Loucy (cell line): ENCODE measurements around the gene CFHR3.

Experiments
- EZH2phosphoT487 ChIP-seq: fragments of 200-600 bp; IDR thresholded peaks from 2 replicates; pipeline ENCODE4 v1.6.1; 2018; ENCODE audit warnings: antibody characterized with exemption, mild to moderate bottlenecking, moderate library complexity, borderline replicate concordance
- TF ChIP-seq, protein P1 (sequence below): fragments of 200-600 bp; sonication (generic); conservative IDR thresholded peaks from 2 replicates; pipeline ENCODE4 v1.5.1; 2014; ENCODE audit warnings: mild to moderate bottlenecking, antibody characterized with exemption, low read length

GRCh38 chr1:196773713-196774112 lies 927 bp upstream of the CFHR3 start:
- TF ChIP-seq, protein P1, sequence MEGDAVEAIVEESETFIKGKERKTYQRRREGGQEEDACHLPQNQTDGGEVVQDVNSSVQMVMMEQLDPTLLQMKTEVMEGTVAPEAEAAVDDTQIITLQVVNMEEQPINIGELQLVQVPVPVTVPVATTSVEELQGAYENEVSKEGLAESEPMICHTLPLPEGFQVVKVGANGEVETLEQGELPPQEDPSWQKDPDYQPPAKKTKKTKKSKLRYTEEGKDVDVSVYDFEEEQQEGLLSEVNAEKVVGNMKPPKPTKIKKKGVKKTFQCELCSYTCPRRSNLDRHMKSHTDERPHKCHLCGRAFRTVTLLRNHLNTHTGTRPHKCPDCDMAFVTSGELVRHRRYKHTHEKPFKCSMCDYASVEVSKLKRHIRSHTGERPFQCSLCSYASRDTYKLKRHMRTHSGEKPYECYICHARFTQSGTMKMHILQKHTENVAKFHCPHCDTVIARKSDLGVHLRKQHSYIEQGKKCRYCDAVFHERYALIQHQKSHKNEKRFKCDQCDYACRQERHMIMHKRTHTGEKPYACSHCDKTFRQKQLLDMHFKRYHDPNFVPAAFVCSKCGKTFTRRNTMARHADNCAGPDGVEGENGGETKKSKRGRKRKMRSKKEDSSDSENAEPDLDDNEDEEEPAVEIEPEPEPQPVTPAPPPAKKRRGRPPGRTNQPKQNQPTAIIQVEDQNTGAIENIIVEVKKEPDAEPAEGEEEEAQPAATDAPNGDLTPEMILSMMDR, result no peak
- no peak for TF ChIP-seq EZH2phosphoT487
